GM18498 (cell line): Measurements from ENCODE around the gene MCF2L2.

Source experiments
- ATAC-seq: cut with Tn5 transposase; IDR thresholded peaks from one replicate; pipeline ENCODE4 v1.9.1; 2021; ENCODE audit warnings: mild to moderate bottlenecking, moderate library complexity; ENCODE audit not compliant: unreplicated experiment

MCF2L2 gene

GRCh38 chr3:183149915-183150750 lies 278.3 kb downstream of the MCF2L2 start:
- ATAC-seq = no peak

- ATAC-seq = no peak
Measured at GRCh38 chr3:183148056-183148455, 280.4 kb downstream of the MCF2L2 start.

GRCh38 chr3:183144363-183144762 lies 284.1 kb downstream of the MCF2L2 start:
- ATAC-seq = no peak

GRCh38 chr3:183142199-183142598 lies 286.2 kb downstream of the MCF2L2 start:
- ATAC-seq = no peak

- ATAC-seq = no peak
Measured at GRCh38 chr3:183134844-183135243, 293.6 kb downstream of the MCF2L2 start.

GRCh38 chr3:183132409-183132808 lies 296.0 kb downstream of the MCF2L2 start:
- no peak for ATAC-seq

GRCh38 chr3:183131735-183132134 lies 296.7 kb downstream of the MCF2L2 start:
- no peak for ATAC-seq

GRCh38 chr3:183131186-183131725 lies 297.2 kb downstream of the MCF2L2 start:
- ATAC-seq = no peak

- ATAC-seq = no peak
Measured at GRCh38 chr3:183129243-183129642, 299.2 kb downstream of the MCF2L2 start.

GRCh38 chr3:183128709-183129108 lies 299.7 kb downstream of the MCF2L2 start:
- no peak for ATAC-seq
